GM12873 (cell line): ENCODE data around the gene SNX11.

Source experiments
- TF ChIP-seq, protein P1 (sequence below): IDR thresholded peaks from 2 replicates; pipeline ENCODE4 v1.5.1; 2012; ENCODE audit warnings: low read depth, mild to moderate bottlenecking, moderate library complexity, low read length, control low read depth; ENCODE audit not compliant: insufficient read depth; ENCODE audit errors: missing control alignments

Gene SNX11

DNA sequence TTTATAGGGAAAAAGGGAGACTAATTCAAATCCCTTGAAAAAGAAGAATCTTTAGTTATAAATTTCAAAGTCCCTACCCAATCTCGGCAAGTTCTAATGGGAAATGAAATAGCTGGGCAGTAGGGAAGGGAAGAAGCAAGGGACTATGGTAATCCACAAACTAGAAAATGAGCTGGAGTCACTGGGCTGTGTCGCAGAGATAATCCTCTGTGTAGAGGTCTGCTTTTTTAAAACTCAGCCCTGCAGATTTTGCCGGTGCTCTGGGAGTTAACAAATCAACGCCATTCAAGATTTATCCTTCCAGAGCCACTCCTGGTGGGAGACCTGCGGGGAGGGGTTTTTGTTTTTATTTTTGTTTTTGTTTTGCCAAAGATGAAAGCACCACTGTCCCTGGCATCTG lies 20.8 kb downstream of the SNX11 start:
- TF ChIP-seq, protein P1, sequence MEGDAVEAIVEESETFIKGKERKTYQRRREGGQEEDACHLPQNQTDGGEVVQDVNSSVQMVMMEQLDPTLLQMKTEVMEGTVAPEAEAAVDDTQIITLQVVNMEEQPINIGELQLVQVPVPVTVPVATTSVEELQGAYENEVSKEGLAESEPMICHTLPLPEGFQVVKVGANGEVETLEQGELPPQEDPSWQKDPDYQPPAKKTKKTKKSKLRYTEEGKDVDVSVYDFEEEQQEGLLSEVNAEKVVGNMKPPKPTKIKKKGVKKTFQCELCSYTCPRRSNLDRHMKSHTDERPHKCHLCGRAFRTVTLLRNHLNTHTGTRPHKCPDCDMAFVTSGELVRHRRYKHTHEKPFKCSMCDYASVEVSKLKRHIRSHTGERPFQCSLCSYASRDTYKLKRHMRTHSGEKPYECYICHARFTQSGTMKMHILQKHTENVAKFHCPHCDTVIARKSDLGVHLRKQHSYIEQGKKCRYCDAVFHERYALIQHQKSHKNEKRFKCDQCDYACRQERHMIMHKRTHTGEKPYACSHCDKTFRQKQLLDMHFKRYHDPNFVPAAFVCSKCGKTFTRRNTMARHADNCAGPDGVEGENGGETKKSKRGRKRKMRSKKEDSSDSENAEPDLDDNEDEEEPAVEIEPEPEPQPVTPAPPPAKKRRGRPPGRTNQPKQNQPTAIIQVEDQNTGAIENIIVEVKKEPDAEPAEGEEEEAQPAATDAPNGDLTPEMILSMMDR: no peak

DNA sequence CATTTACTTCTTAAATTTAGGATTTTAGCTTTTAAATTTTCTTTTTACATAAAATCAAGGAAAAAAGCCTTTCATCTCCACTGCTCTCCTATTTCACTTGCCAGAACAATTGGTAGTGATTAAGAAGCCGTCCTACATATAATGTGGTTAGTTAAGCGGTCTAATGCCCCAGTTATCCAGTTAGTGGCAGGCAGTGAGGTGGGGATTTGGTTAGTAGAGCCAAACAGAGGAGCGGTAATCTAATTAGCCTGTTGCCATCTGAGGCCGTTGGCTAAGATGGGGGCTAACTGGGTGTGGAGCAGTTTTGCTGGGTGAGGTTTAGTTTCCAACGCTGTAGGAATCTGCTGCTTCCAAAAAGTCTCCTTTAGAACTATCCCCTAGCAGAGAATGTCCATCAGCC lies 22.4 kb downstream of the SNX11 start:
- TF ChIP-seq, protein P1: no peak

DNA sequence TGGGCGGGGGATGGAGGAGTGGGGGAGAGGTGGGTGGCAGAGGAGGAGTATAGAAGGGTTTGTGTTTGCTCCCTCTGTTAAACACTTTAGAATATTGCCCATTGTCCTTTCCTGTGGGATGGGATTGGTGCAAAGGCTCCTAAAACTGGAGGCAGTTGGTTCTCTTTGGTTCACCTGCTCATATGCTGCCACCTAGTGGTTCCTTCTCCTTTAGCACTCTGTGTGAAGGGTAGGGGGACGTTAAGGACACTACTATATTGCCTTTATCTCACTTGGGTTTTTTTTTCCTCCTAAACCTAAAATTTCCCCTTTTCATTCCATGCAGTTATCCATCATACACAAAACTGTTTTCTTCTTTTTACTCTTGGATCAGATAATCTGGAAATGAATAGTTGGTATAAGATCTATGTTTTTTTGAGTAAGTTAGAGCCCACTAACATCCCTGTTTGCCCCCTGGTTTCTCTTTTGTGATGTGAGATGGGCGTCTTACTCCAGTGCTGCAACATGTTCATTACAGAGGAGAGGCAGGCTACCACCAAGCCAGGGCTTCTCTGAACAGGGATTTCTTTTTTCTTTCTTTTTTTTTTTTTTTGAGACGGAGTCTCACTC lies 23.8 kb downstream of the SNX11 start:
- TF ChIP-seq, protein P1: peak; percentile 87

DNA sequence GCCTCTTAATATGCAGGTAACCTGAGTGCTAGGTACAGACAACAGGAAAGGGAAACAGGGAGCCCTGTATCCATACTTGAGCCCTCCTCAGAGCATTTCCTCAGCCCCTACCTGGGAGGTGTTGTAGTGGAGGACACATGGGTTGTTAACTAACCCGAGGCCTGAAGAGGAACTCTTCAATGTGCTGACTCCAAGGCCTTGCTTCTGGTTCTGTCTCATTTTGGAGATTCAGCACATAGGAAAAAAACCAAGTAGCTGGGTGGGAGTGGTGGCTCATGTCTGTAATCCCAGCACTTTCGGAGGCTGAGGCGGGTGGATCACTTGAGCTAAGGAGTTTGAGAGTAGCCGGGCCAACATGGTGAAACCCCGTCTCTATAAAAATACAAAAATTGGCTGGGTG lies 24.8 kb downstream of the SNX11 start:
- TF ChIP-seq, protein P1: no peak

DNA sequence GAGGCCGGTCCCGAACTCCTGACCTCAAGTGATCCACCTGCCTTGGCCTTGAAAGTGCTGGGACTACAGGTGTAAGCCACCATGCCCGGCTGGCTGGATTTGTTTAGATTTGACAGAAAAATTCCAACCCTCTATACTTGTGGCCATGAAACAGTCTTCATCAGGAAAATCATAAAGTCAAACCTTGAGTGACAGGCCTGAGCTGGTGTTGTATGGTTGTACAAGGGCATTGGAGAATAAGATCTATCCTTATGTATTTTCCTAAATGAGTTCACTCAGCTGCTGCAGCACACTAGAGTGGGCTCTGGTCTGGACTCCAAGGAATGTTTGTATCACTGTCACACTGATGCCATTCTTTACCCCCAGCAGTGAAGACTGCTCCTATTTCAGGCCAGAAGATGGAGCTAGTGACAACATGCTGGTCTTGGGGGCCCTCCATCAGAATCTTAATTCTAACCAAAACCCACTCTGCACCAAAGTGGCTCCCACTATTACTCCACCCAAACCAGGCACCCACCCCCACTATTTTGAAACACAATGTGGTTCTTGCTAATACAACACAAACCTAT lies 27.4 kb downstream of the SNX11 start:
- TF ChIP-seq, protein P1: peak; percentile 49

DNA sequence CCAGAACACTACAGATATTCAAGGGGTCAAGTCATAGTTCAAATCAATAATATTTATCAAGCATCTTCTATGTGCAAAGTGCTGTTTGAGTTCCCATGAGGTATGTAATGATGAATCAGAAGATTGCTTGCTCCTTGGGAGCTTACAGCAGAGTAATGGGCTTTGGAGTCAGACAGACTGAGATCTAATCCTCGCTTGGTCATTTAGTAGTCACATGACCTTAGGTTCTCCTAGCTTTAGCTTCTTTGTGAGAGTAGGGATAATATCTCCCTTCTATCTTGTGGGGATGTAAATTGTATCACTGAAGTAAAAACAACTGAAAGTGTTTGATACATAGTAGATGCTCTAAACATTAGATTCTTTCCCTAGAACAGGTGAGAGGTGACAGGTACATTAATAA lies 30.1 kb downstream of the SNX11 start:
- TF ChIP-seq, protein P1: no peak

DNA sequence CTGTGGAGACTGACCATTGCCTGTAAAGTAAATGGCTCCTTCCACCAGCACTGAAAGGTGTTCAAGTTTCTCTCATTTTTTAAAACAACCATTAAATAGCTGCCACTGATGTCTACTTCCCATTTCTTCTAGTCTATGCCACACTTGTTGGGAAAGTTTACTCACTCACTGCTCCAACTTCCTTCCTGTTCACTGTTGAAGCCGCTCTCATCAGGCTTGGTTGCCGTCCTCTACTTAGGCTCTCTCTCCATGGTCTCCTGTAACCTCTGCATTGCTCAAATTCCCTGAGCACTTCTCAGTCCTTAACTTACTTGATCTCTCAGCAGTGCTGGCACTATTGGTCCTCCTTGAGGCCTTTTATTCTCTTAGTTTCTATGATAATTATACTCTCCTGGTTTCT lies 32.4 kb downstream of the SNX11 start:
- TF ChIP-seq, protein P1: no peak
